HG03520 (cell line): ENCODE measurements around the gene PIP4K2C.

Experiments used
- ATAC-seq: cut with Tn5 transposase; IDR thresholded peaks from one replicate; pipeline ENCODE4 v1.9.1; 2021; ENCODE audit warnings: mild to moderate bottlenecking, moderate library complexity; ENCODE audit not compliant: unreplicated experiment

PIP4K2C gene

GRCh38 chr12:57590864-57591781 is at the start of gene PIP4K2C:
Gene PIP4K2C (plus strand): TSS chr12:57591192. CDS start chr12:57591290, 98 bp downstream.
- ATAC-seq = peak; percentile 95

- ATAC-seq = no peak
Measured at GRCh38 chr12:57541717-57542116, 49.3 kb upstream of the PIP4K2C start.

GRCh38 chr12:57543581-57543980 is 47.4 kb upstream of the PIP4K2C start:
- ATAC-seq = no peak

- no peak for ATAC-seq
Measured at GRCh38 chr12:57545809-57546437, 45.1 kb upstream of the PIP4K2C start.

- ATAC-seq = peak; percentile 99
Measured at GRCh38 chr12:57546438-57547287, 44.3 kb upstream of the PIP4K2C start, which contains the start of gene DCTN2. Gene DCTN2 (minus strand): TSS chr12:57547192. CDS start chr12:57547063, 129 bp downstream.

- ATAC-seq = no peak
Measured at GRCh38 chr12:57547288-57548012, 43.5 kb upstream of the PIP4K2C start.

- ATAC-seq = no peak
Measured at GRCh38 chr12:57548013-57548315, 43.0 kb upstream of the PIP4K2C start.

- ATAC-seq = no peak
Measured at GRCh38 chr12:57548488-57548887, 42.5 kb upstream of the PIP4K2C start.

GRCh38 chr12:57549203-57549908 is 41.6 kb upstream of the PIP4K2C start:
- ATAC-seq = no peak

GRCh38 chr12:57549909-57550640 is 40.9 kb upstream of the PIP4K2C start, which contains the start of gene KIF5A:
Gene KIF5A (plus strand): TSS chr12:57550044. CDS start chr12:57550272, 228 bp downstream.
- ATAC-seq = no peak

GRCh38 chr12:57550641-57551549 is 40.1 kb upstream of the PIP4K2C start:
- no peak for ATAC-seq

- ATAC-seq = no peak
Measured at GRCh38 chr12:57551637-57552305, 39.2 kb upstream of the PIP4K2C start.

- ATAC-seq = no peak
Measured at GRCh38 chr12:57552306-57552651, 38.7 kb upstream of the PIP4K2C start.

- no peak for ATAC-seq
Measured at GRCh38 chr12:57552835-57553313, 38.1 kb upstream of the PIP4K2C start.

- ATAC-seq = no peak
Measured at GRCh38 chr12:57553343-57554202, 37.4 kb upstream of the PIP4K2C start.

GRCh38 chr12:57554453-57554852 is 36.5 kb upstream of the PIP4K2C start:
- ATAC-seq = no peak

- no peak for ATAC-seq
Measured at GRCh38 chr12:57554897-57555296, 36.1 kb upstream of the PIP4K2C start.
